IMR-90 (cell line): ENCODE results near the gene PGGT1B. TPM values are rescaled to one million over a fixed set of nuclear protein-coding genes. Genes with fewer than 3 reads are reported as not detected.

Source experiments
- ATAC-seq: fragments of 200-7000 bp; cut with Tn5 transposase; 2 replicates; pipeline ENCODE4 v1.9.1; 2020; ENCODE audit warnings: low read depth, mild to moderate bottlenecking, moderate library complexity
- BruUV-seq: library from RNA; stranded (reverse); fragments of 400-500 nt; replicated peaks from 2 replicates; lab custom pipeline; 2021; lab: Mats Ljungman, UMichigan
- CTCF ChIA-PET: fragments of 300-600 bp; formaldehyde crosslinking; extraction: SDS; loops from one replicate; lab custom pipeline; 2021; ENCODE audit warnings: antibody characterized with exemption; lab: Yijun Ruan, JAX
- POLR2A ChIA-PET: fragments of 300-600 bp; sonication (Branson Sonifier 250); formaldehyde crosslinking; loops from one replicate; lab custom pipeline; 2022; ENCODE audit warnings: antibody characterized with exemption; ENCODE audit not compliant: unreplicated experiment; lab: Charles Lee
- DNase-seq: peaks from one replicate; pipeline ENCODE4 v3.0.0; 2013
- H2AFZ ChIP-seq: replicated peaks from 2 replicates; pipeline ENCODE3; 2013; ENCODE audit warnings: low read length, mild to moderate bottlenecking; ENCODE audit not compliant: poor library complexity
- H2AK5ac ChIP-seq: 2 replicates; pipeline ENCODE4 v1.6.1; 2013; ENCODE audit warnings: low read depth, low read length, inconsistent platforms
- H2AK9ac ChIP-seq: replicated peaks from 2 replicates; pipeline ENCODE3; 2013; ENCODE audit warnings: mild to moderate bottlenecking, low read depth, low read length, moderate library complexity; ENCODE audit not compliant: poor library complexity
- H2BK120ac ChIP-seq: 2 replicates; pipeline ENCODE4 v1.6.1; 2013; ENCODE audit warnings: low read depth, low read length, inconsistent platforms
- H2BK15ac ChIP-seq: 3 replicates; pipeline ENCODE4 v1.6.1; 2013; ENCODE audit warnings: low read depth, low read length, inconsistent platforms
- H2BK20ac ChIP-seq: 2 replicates; pipeline ENCODE4 v1.6.1; 2013; ENCODE audit warnings: low read depth, mild to moderate bottlenecking, inconsistent platforms, low read length, moderate library complexity
- H2BK5ac ChIP-seq: 2 replicates; pipeline ENCODE4 v1.6.1; 2013; ENCODE audit warnings: mild to moderate bottlenecking, low read depth, low read length, inconsistent platforms; ENCODE audit not compliant: poor library complexity, severe bottlenecking
- H3K14ac ChIP-seq: replicated peaks from 2 replicates; pipeline ENCODE4 v1.6.1; 2013; ENCODE audit warnings: low read depth, low read length, inconsistent platforms
- H3K18ac ChIP-seq: 2 replicates; pipeline ENCODE4 v1.6.1; 2013; ENCODE audit warnings: low read depth, low read length, control low read depth
- H3K23ac ChIP-seq: 2 replicates; pipeline ENCODE4 v1.6.1; 2013; ENCODE audit warnings: low read depth, low read length, inconsistent platforms
- H3K27ac ChIP-seq: 2 replicates; pipeline ENCODE4 v1.5.1; 2013; ENCODE audit warnings: mild to moderate bottlenecking, control low read depth, low read length; ENCODE audit not compliant: insufficient read depth
- H3K27me3 ChIP-seq: 2 replicates; pipeline ENCODE4 v1.6.1; 2013; ENCODE audit warnings: low read length; ENCODE audit not compliant: control insufficient read depth, insufficient read depth
- H3K36me3 ChIP-seq: 2 replicates; pipeline ENCODE4 v1.6.1; 2013; ENCODE audit warnings: low read length, mixed read lengths; ENCODE audit not compliant: control insufficient read depth, insufficient read depth
- H3K4ac ChIP-seq: 2 replicates; pipeline ENCODE4 v1.6.1; 2013; ENCODE audit warnings: low read depth, low read length, inconsistent platforms
- H3K4me1 ChIP-seq: 2 replicates; pipeline ENCODE4 v1.6.1; 2013; ENCODE audit warnings: low read length, mixed read lengths; ENCODE audit not compliant: control insufficient read depth, insufficient read depth
- H3K4me2 ChIP-seq: 2 replicates; pipeline ENCODE4 v1.6.1; 2013; ENCODE audit warnings: low read depth, mild to moderate bottlenecking, control low read depth, low read length, moderate library complexity
- H3K4me3 ChIP-seq: 2 replicates; pipeline ENCODE4 v1.5.1; 2013; ENCODE audit warnings: low read depth, mild to moderate bottlenecking, control low read depth, low read length, moderate library complexity; ENCODE audit not compliant: insufficient read depth
- H3K56ac ChIP-seq: 2 replicates; pipeline ENCODE4 v1.6.1; 2013; ENCODE audit warnings: low read length, inconsistent platforms; ENCODE audit not compliant: insufficient read depth; ENCODE audit errors: extremely low read depth
- H3K79me1 ChIP-seq, 2 experiments: 2 replicates each; pipeline ENCODE4 v1.6.1; 2013; ENCODE audit warnings: low read length in 2 of 2, inconsistent platforms in 1 of 2, low read depth in 1 of 2
- H3K9ac ChIP-seq: 2 replicates; pipeline ENCODE4 v1.6.1; 2013; ENCODE audit warnings: low read depth, low read length, control low read depth
- H3K9me1 ChIP-seq: 2 replicates; pipeline ENCODE4 v1.6.1; 2013; ENCODE audit warnings: low read length, inconsistent platforms; ENCODE audit not compliant: insufficient read depth
- H3K9me3 ChIP-seq: 2 replicates; pipeline ENCODE4 v1.6.1; 2013; ENCODE audit warnings: low read length; ENCODE audit not compliant: control insufficient read depth, insufficient read depth
- H4K20me1 ChIP-seq: 2 replicates; pipeline ENCODE4 v1.6.1; 2013; ENCODE audit warnings: low read length, inconsistent platforms; ENCODE audit not compliant: insufficient read depth
- H4K5ac ChIP-seq: 2 replicates; pipeline ENCODE4 v1.6.1; 2013; ENCODE audit warnings: mild to moderate bottlenecking, low read depth, low read length, control low read depth
- H4K8ac ChIP-seq, 2 experiments: 2 replicates each; pipeline ENCODE4 v1.6.1; 2013; ENCODE audit warnings: low read depth in 2 of 2, low read length in 2 of 2, control low read depth in 1 of 2, inconsistent platforms in 1 of 2
- H4K91ac ChIP-seq: 2 replicates; pipeline ENCODE4 v1.6.1; 2013; ENCODE audit warnings: low read depth, low read length, inconsistent platforms; ENCODE audit not compliant: insufficient read depth
- BHLHE40 ChIP-seq: fragments of 150-350 bp; IDR thresholded peaks from 2 replicates; pipeline ENCODE4 v1.6.1; 2016; ENCODE audit warnings: mild to moderate bottlenecking, low read depth, low read length
- CHD1 ChIP-seq: IDR thresholded peaks from 2 replicates; pipeline ENCODE4 v1.6.1; 2012; ENCODE audit warnings: low read depth, low read length, improper control_type of control experiment
- FOS ChIP-seq: fragments of 150-350 bp; IDR thresholded peaks from 2 replicates; pipeline ENCODE4 v1.6.1; 2016; ENCODE audit warnings: low read depth, low read length
- MAFK ChIP-seq: IDR thresholded peaks from 2 replicates; pipeline ENCODE4 v1.6.1; 2012; ENCODE audit warnings: low read depth, low read length, improper control_type of control experiment
- MAZ ChIP-seq: IDR thresholded peaks from 2 replicates; pipeline ENCODE4 v1.6.1; 2012; ENCODE audit warnings: low read depth, mild to moderate bottlenecking, low read length, improper control_type of control experiment, moderate library complexity, borderline replicate concordance
- MXI1 ChIP-seq: IDR thresholded peaks from 2 replicates; pipeline ENCODE4 v1.6.1; 2012; ENCODE audit warnings: low read depth, mild to moderate bottlenecking, low read length, moderate library complexity, borderline replicate concordance
- NFE2L2 ChIP-seq: fragments of 150-350 bp; IDR thresholded peaks from 2 replicates; pipeline ENCODE4 v1.6.1; 2016; ENCODE audit warnings: low read depth, mild to moderate bottlenecking, low read length
- POLR2A ChIP-seq: IDR thresholded peaks from 2 replicates; pipeline ENCODE4 v1.6.1; 2012; ENCODE audit warnings: mild to moderate bottlenecking, low read depth, low read length
- RCOR1 ChIP-seq: IDR thresholded peaks from 2 replicates; pipeline ENCODE4 v1.6.1; 2012; ENCODE audit warnings: mild to moderate bottlenecking, low read length, improper control_type of control experiment; ENCODE audit not compliant: insufficient replicate concordance
- RFX5 ChIP-seq: IDR thresholded peaks from 2 replicates; pipeline ENCODE4 v1.8.0; 2012; ENCODE audit warnings: low read depth, mild to moderate bottlenecking, low read length, moderate library complexity
- WGBS, 2 experiments: methylation state at CpG; one replicate each; pipeline versions ENCODE4 v1.1.5 to v1.1.7; 2013; ENCODE audit warnings: missing lambda C conversion rate in 2 of 2; ENCODE audit not compliant: insufficient read length in 1 of 2; ENCODE audit errors: extremely low coverage in 2 of 2; 5-methylcytosine and 5-hydroxymethylcytosine counted together
- dilution Hi-C: fragments of 300-500 bp; cut with HindIII; formaldehyde crosslinking; loops from one replicate; pipeline ENCODE4 v1.14.3; 2018; ENCODE audit warnings: low sequenced_read_pairs; ENCODE audit not compliant: unreplicated experiment
- in situ Hi-C: fragments of 300-500 bp; cut with MboI; formaldehyde crosslinking; loops from 3 replicates; pipeline ENCODE4 v1.14.3; 2019; ENCODE audit warnings: low sequenced_read_pairs, inconsistent platforms, mixed read lengths
- intact Hi-C: fragments of 100-400 bp; cut with micrococcal nuclease; formaldehyde crosslinking; loops from 2 replicates; pipeline ENCODE4 v1.10.0; 2022
- polyA plus RNA-seq, 3 experiments: library from polyadenylated mRNA; depleted of rRNA; stranded (reverse); fragments of >200 nt; gene quantifications; 2 replicates each; pipeline ENCODE4 v1.2.3, GENCODE V29; 2012; ENCODE audit warnings: low replicate concordance in 1 of 3
- total RNA-seq: library from RNA; depleted of rRNA; stranded (reverse); fragments of >200 nt; gene quantifications from 2 replicates; pipeline ENCODE4 v1.2.3, GENCODE V29; 2012
- TF ChIP-seq, protein P1 (sequence below): fragments of 150-350 bp; IDR thresholded peaks from 2 replicates; pipeline ENCODE4 v1.6.1; 2016; ENCODE audit warnings: low read depth, mild to moderate bottlenecking, low read length, moderate library complexity, borderline replicate concordance
- TF ChIP-seq, protein P2 (sequence below): conservative IDR thresholded peaks from 2 replicates; pipeline ENCODE4 v1.5.1; 2012; ENCODE audit warnings: mild to moderate bottlenecking, low read depth, low read length, improper control_type of control experiment

PGGT1B gene
- total and polyA plus RNA-seq, 2 of the 4 experiments (the other 2 are of a cell fraction) = 2.1 to 19.2 TPM

DNA sequence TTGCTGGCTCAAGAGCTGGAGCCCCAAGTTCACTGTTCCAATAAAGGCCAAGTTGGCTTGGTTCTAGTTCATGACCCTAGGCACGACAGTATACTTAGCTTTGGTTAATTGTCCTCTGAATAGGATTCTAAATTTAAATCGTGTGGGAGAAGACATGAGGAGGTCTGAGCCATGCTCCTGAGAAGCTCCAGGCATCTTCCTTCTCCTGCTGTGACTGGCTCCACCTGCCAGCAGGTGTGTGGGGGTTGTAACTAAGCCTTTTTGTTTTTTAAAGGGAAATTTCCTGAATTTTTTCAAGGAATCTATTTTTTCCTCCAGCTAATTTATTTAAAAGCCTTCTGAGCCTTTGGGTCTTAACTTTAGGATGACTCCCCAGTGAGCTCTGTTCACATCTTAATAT, 72.8 kb downstream of the PGGT1B start:
- Histone ChIP-seq H3K9ac (no peak overlapping the region), H3K4me3 (no peak overlapping the region), H2BK15ac (no peak overlapping the region), H3K79me1 (no peaks in the 10 kb centered on the region), H3K4ac (no peak overlapping the region), H3K4me2 (no peak overlapping the region), H3K4me1 (no peaks in the 10 kb centered on the region), H3K14ac (no peak overlapping the region), H2AK5ac (no peak overlapping the region), H3K23ac (no peak overlapping the region), H4K91ac (no peak overlapping the region), H2AK9ac (no peak overlapping the region), H2BK120ac (no peak overlapping the region), H4K5ac (no peak overlapping the region), H4K20me1 (no peaks in the 10 kb centered on the region), H4K8ac (no peak overlapping the region), H3K27ac (no peak overlapping the region), H2BK20ac (no peak overlapping the region), H3K56ac (no peak overlapping the region), H2AFZ (no peak overlapping the region), H3K9me1 (no peaks in the 10 kb centered on the region), H2BK5ac (no peak overlapping the region), H3K36me3 (no peaks in the 10 kb centered on the region), H3K9me3 (no peaks in the 10 kb centered on the region), H3K18ac (no peak overlapping the region), H3K27me3 (peaks cover 5% of the 10 kb centered on the region)
- ChIA-PET CTCF (interaction anchor here (0.9 kb wide), 1 partner anchor 11 kb away, joined by 7 read pairs; no protein-coding TSS in a partner anchor), POLR2A (no interaction called here)
- no TSS peak for BruUV-seq
- DNase-seq (no peak), ATAC-seq (no peak)
- TF ChIP-seq, protein P1, sequence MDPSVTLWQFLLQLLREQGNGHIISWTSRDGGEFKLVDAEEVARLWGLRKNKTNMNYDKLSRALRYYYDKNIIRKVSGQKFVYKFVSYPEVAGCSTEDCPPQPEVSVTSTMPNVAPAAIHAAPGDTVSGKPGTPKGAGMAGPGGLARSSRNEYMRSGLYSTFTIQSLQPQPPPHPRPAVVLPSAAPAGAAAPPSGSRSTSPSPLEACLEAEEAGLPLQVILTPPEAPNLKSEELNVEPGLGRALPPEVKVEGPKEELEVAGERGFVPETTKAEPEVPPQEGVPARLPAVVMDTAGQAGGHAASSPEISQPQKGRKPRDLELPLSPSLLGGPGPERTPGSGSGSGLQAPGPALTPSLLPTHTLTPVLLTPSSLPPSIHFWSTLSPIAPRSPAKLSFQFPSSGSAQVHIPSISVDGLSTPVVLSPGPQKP = no peak
- no peak for TF ChIP-seq BHLHE40
- no peak for TF ChIP-seq CHD1
- no peak for TF ChIP-seq MXI1
- TF ChIP-seq FOS = no peak
- no peak for TF ChIP-seq RFX5
- no peak for TF ChIP-seq POLR2A
- TF ChIP-seq RCOR1 = no peak
- no peak for TF ChIP-seq NFE2L2
- TF ChIP-seq MAZ = no peak
- TF ChIP-seq MAFK = no peak
- TF ChIP-seq, protein P2, sequence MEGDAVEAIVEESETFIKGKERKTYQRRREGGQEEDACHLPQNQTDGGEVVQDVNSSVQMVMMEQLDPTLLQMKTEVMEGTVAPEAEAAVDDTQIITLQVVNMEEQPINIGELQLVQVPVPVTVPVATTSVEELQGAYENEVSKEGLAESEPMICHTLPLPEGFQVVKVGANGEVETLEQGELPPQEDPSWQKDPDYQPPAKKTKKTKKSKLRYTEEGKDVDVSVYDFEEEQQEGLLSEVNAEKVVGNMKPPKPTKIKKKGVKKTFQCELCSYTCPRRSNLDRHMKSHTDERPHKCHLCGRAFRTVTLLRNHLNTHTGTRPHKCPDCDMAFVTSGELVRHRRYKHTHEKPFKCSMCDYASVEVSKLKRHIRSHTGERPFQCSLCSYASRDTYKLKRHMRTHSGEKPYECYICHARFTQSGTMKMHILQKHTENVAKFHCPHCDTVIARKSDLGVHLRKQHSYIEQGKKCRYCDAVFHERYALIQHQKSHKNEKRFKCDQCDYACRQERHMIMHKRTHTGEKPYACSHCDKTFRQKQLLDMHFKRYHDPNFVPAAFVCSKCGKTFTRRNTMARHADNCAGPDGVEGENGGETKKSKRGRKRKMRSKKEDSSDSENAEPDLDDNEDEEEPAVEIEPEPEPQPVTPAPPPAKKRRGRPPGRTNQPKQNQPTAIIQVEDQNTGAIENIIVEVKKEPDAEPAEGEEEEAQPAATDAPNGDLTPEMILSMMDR = no peak
- in situ Hi-C loops (no loop called here), intact Hi-C loops (no loop called here), dilution Hi-C loops (no loop called here)
- WGBS, 2 experiments = no CpG with 5 or more reads among the region's 2 CpGs
